Measurements from ENCODE around the gene ATF7IP2.

Gene ATF7IP2

GRCh38 chr16:10519929-10520868 is 134.3 kb downstream of the ATF7IP2 start:
- no peak for DNase-seq (ENCODE audit: low read depth)
- TF ChIP-seq CTCF (conservative IDR thresholded peaks at IDR 0.05; ENCODE audit: low read length): no peak
- H3K4me3 ChIP-seq (ENCODE audit: low read length): no peak overlapping the region

- no peak overlapping the region for H3K4me3 ChIP-seq (ENCODE audit: low read length)
- TF ChIP-seq CTCF (conservative IDR thresholded peaks at IDR 0.05; ENCODE audit: low read length): no peak
- DNase-seq (ENCODE audit: low read depth): no peak
Observed at GRCh38 chr16:10520869-10521578, 135.2 kb downstream of the ATF7IP2 start.

- peak; percentile 95 for TF ChIP-seq CTCF (conservative IDR thresholded peaks at IDR 0.05; ENCODE audit: low read length)
- DNase-seq (ENCODE audit: low read depth): peak; percentile 69
- no peak overlapping the region for H3K4me3 ChIP-seq (ENCODE audit: low read length)
Observed at GRCh38 chr16:10521681-10522274, 135.9 kb downstream of the ATF7IP2 start.

- no peak for DNase-seq (ENCODE audit: low read depth)
- TF ChIP-seq CTCF (conservative IDR thresholded peaks at IDR 0.05; ENCODE audit: low read length): no peak
- H3K4me3 ChIP-seq (ENCODE audit: low read length): no peak overlapping the region
Observed at GRCh38 chr16:10522966-10523365, 137.1 kb downstream of the ATF7IP2 start.

- DNase-seq (ENCODE audit: low read depth): no peak
- H3K4me3 ChIP-seq (ENCODE audit: low read length): no peak overlapping the region
- TF ChIP-seq CTCF (conservative IDR thresholded peaks at IDR 0.05; ENCODE audit: low read length): no peak
Observed at GRCh38 chr16:10525214-10525825, 139.5 kb downstream of the ATF7IP2 start.

GRCh38 chr16:10526962-10527361 is 141.1 kb downstream of the ATF7IP2 start:
- DNase-seq (ENCODE audit: low read depth): no peak
- H3K4me3 ChIP-seq (ENCODE audit: low read length): no peak overlapping the region
- TF ChIP-seq CTCF (conservative IDR thresholded peaks at IDR 0.05; ENCODE audit: low read length): no peak

Measured in AG10803 (cell line).